Tibial artery (tissue), 4 donors: ENCODE results near the gene PLXNA4.

Source experiments
- DNase-seq, 2 donors: peaks; one replicate each; pipeline ENCODE4 v3.0.0-alpha.2; 2019
- H3K27ac ChIP-seq, 2 donors: fragments of 200-600 bp; sonication (generic) in 1 of 2; 1 replicate in 1 of 2; 2 replicates in 1 of 2; pipeline ENCODE4 v1.5.1; 2018 to 2019; ENCODE audit warnings: mild to moderate bottlenecking in 1 of 2
- H3K27me3 ChIP-seq, 2 donors: fragments of 200-600 bp; sonication (generic) in 1 of 2; one replicate each; pipeline versions ENCODE4 v1.5.1 to v1.6.0; 2016 to 2019
- H3K36me3 ChIP-seq, 3 donors: fragments of 200-600 bp; sonication (generic) in 2 of 3; one replicate each; pipeline ENCODE4 v1.5.1; 2016 to 2019; ENCODE audit warnings: mild to moderate bottlenecking in 2 of 3
- H3K4me1 ChIP-seq, 4 donors: fragments of 200-600 bp; sonication (generic) in 2 of 4; 1 replicate in 3 of 4; 2 replicates in 1 of 4; pipeline ENCODE4 v1.5.1; 2016 to 2019
- H3K4me3 ChIP-seq, 2 donors: fragments of 200-600 bp; sonication (generic) in 1 of 2; 1 replicate in 1 of 2; 2 replicates in 1 of 2; pipeline ENCODE4 v1.5.1; 2018 to 2019; ENCODE audit warnings: mild to moderate bottlenecking in 2 of 2
- H3K9me3 ChIP-seq, 3 donors: fragments of 200-600 bp; sonication (generic) in 1 of 3; one replicate each; pipeline ENCODE4 v1.5.1; 2016 to 2019
- intact Hi-C: fragments of 100-400 bp; cut with DNase I; formaldehyde crosslinking; loops from one replicate; pipeline ENCODE4 v1.15.0; 2023; ENCODE audit warnings: low total_unique reads
- TF ChIP-seq, protein P1 (sequence below), 2 experiments: fragments of 200-600 bp in 1 of 2; fragments of 450-650 bp in 1 of 2; IDR thresholded peaks; one replicate each; pipeline ENCODE4 v1.5.1; 2017 to 2019; ENCODE audit warnings: antibody characterized with exemption in 2 of 2, mild to moderate bottlenecking in 1 of 2, moderate library complexity in 1 of 2

PLXNA4 gene

GRCh38 chr7:132371948-132372347 is 204.3 kb downstream of the PLXNA4 start:
- peaks cover 0 to 15% (median 6%) of the 10 kb centered on the region in 4 donors for H3K4me1 ChIP-seq
- H3K4me3 ChIP-seq: no peak overlapping the region
- intact Hi-C loops: no loop called here
- TF ChIP-seq, protein P1, sequence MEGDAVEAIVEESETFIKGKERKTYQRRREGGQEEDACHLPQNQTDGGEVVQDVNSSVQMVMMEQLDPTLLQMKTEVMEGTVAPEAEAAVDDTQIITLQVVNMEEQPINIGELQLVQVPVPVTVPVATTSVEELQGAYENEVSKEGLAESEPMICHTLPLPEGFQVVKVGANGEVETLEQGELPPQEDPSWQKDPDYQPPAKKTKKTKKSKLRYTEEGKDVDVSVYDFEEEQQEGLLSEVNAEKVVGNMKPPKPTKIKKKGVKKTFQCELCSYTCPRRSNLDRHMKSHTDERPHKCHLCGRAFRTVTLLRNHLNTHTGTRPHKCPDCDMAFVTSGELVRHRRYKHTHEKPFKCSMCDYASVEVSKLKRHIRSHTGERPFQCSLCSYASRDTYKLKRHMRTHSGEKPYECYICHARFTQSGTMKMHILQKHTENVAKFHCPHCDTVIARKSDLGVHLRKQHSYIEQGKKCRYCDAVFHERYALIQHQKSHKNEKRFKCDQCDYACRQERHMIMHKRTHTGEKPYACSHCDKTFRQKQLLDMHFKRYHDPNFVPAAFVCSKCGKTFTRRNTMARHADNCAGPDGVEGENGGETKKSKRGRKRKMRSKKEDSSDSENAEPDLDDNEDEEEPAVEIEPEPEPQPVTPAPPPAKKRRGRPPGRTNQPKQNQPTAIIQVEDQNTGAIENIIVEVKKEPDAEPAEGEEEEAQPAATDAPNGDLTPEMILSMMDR (IDR thresholded peaks at IDR 0.05): no peak
- H3K9me3 ChIP-seq: no peaks in the 10 kb centered on the region
- H3K36me3 ChIP-seq: no peaks in the 10 kb centered on the region
- H3K27me3 ChIP-seq: no peaks in the 10 kb centered on the region
- no peak for DNase-seq
- H3K27ac ChIP-seq: no peak overlapping the region

DNA sequence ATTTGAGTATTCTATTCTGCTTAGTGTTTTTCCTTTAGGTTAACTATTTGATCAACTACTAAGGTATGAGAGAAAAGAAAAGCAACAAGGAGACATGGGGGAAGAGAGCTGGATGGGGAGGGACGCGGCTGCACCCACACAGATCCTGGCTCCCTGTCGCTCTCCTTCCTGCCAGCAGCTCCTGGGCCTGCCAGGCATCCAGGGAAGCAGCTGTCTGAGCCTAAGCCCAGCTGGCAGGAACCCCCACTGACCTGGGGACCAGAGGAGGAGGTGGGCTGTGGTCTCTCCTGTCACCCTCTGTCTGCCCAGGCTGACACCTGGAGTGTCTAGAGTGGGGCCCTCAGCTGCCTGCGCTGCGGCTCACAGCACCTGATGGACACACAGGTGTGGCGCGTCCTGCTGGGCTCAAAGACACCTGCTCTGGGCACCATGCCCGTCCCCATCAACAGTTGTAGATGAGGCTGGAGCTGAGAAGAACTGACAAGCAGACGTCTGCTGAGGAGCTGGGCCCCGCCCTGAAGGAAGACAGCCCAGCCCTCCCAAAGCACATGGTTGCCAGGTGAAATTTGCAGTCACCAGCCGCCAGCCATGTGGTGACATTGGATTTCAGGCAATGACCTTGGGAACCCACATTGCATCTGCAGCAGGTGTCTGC is 207.9 kb downstream of the PLXNA4 start:
- TF ChIP-seq, protein P1 (IDR thresholded peaks at IDR 0.05): no peak
- no peaks in the 10 kb centered on the region for H3K27me3 ChIP-seq
- no peaks in the 10 kb centered on the region for H3K36me3 ChIP-seq
- no peak overlapping the region for H3K27ac ChIP-seq
- intact Hi-C loops: no loop called here
- no peaks in the 10 kb centered on the region for H3K9me3 ChIP-seq
- H3K4me1 ChIP-seq: no peaks in the 10 kb centered on the region
- DNase-seq: no peak
- no peak overlapping the region for H3K4me3 ChIP-seq

DNA sequence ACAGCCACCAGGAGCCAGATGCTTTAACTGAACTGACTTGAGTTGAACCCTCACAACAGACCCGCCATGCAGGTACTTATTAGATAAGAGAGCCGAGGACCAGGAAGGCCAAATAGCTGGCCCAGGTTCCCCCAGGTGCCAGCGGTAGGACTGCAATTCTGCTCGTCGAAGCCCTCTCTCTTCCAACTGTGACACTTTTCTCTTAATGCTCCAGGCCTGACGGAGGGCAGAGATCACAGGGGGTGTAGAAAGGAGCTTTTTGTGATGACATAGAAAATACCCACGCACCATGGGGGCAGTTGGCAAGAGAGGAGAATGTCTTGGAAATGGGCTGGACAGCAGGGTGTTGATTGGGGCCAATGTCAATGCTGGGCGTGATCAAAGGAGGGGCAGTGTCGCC is 208.5 kb downstream of the PLXNA4 start:
- H3K4me3 ChIP-seq: no peak overlapping the region
- intact Hi-C loops: no loop called here
- no peaks in the 10 kb centered on the region for H3K4me1 ChIP-seq
- TF ChIP-seq, protein P1 (IDR thresholded peaks at IDR 0.05): no peak
- no peak overlapping the region for H3K27ac ChIP-seq
- H3K36me3 ChIP-seq: no peaks in the 10 kb centered on the region
- no peak for DNase-seq
- H3K27me3 ChIP-seq: no peaks in the 10 kb centered on the region
- no peaks in the 10 kb centered on the region for H3K9me3 ChIP-seq

DNA sequence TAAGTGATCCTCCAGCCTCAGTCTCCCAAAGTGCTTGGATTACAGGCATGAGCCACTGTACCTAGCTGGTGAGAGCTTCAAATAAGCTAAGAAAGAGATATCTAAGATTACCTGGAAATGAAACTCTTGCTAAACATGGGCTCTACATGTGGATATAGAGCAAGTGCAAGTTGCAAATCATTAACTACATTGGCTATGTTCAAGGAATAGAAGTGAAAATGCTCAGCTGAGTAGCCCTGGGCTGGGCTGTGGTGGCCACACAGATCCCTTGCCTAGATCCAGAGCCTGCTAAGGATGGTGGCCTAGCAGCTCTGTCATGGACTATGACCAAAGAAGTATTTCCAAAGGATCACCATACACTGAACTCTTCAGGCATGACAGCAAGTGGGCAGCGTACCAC is 209.3 kb downstream of the PLXNA4 start:
- Histone ChIP-seq H3K4me3 (no peak overlapping the region), H3K4me1 (no peaks in the 10 kb centered on the region), H3K27ac (no peak overlapping the region), H3K36me3 (no peaks in the 10 kb centered on the region), H3K9me3 (no peaks in the 10 kb centered on the region), H3K27me3 (no peaks in the 10 kb centered on the region)
- DNase-seq: no peak
- TF ChIP-seq, protein P1 (IDR thresholded peaks at IDR 0.05): no peak
- intact Hi-C loops: no loop called here

- no peaks in the 10 kb centered on the region for H3K27me3 ChIP-seq
- no peaks in the 10 kb centered on the region for H3K9me3 ChIP-seq
- no peak overlapping the region for H3K4me3 ChIP-seq
- no peak for DNase-seq
- no peaks in the 10 kb centered on the region for H3K36me3 ChIP-seq
- no peaks in the 10 kb centered on the region for H3K4me1 ChIP-seq
- TF ChIP-seq, protein P1 (IDR thresholded peaks at IDR 0.05): no peak
- intact Hi-C loops: no loop called here
- no peak overlapping the region for H3K27ac ChIP-seq
Observed at GRCh38 chr7:132364226-132364625, 212.0 kb downstream of the PLXNA4 start.

GRCh38 chr7:132362059-132362458 is 214.2 kb downstream of the PLXNA4 start:
- Histone ChIP-seq H3K9me3 (no peaks in the 10 kb centered on the region), H3K4me3 (no peak overlapping the region), H3K27ac (no peak overlapping the region), H3K27me3 (no peaks in the 10 kb centered on the region), H3K36me3 (no peaks in the 10 kb centered on the region), H3K4me1 (no peaks in the 10 kb centered on the region)
- DNase-seq: no peak
- TF ChIP-seq, protein P1 (IDR thresholded peaks at IDR 0.05): no peak
- intact Hi-C loops: no loop called here
